SK-N-SH (cell line): ENCODE data around the gene AGMO.

Experiments
- CTCF ChIP-seq: fragments of 200-600 bp; sonication (generic); IDR thresholded peaks from 2 replicates; pipeline ENCODE4 v1.6.1; 2017; ENCODE audit warnings: antibody characterized with exemption, mild to moderate bottlenecking, moderate library complexity
- JUND ChIP-seq: IDR thresholded peaks from 2 replicates; pipeline ENCODE4 v1.4.0; 2012
- MAX ChIP-seq: IDR thresholded peaks from 2 replicates; pipeline ENCODE4 v1.4.0; 2012; ENCODE audit warnings: low read depth
- NFIC ChIP-seq: IDR thresholded peaks from 2 replicates; pipeline ENCODE4 v1.4.0; 2012; ENCODE audit warnings: borderline replicate concordance
- RAD21 ChIP-seq: IDR thresholded peaks from 2 replicates; pipeline ENCODE4 v1.6.1; 2012; ENCODE audit warnings: mild to moderate bottlenecking, low read length
- REST ChIP-seq: IDR thresholded peaks from 2 replicates; pipeline ENCODE4 v1.6.1; 2012; ENCODE audit warnings: mild to moderate bottlenecking, low read depth, low read length, moderate library complexity
- RFX5 ChIP-seq: IDR thresholded peaks from 2 replicates; pipeline ENCODE4 v1.6.1; 2012; ENCODE audit warnings: mild to moderate bottlenecking, improper control_type of control experiment, low read length
- SIN3A ChIP-seq: IDR thresholded peaks from 2 replicates; pipeline ENCODE4 v1.6.1; 2012; ENCODE audit warnings: low read depth, mild to moderate bottlenecking, low read length, moderate library complexity, borderline replicate concordance
- TCF12 ChIP-seq: IDR thresholded peaks from 2 replicates; pipeline ENCODE4 v1.4.0; 2012

GRCh38 chr7:15303357-15303756 lies 258.5 kb downstream of the AGMO start:
- TF ChIP-seq CTCF (no peak), SIN3A (no peak), NFIC (no peak), RAD21 (no peak), REST (no peak), TCF12 (no peak), RFX5 (no peak), JUND (no peak), MAX (no peak)
